GM23338 (cell line): Measurements from ENCODE around the gene OR2W3. TPM values are rescaled to one million over a fixed set of nuclear protein-coding genes. Genes with fewer than 3 reads are reported as not detected.

ENCODE experiments used
- ATAC-seq: fragments of 200-7000 bp; cut with Tn5 transposase; 3 replicates; pipeline ENCODE4 v1.9.1; 2020
- DNase-seq: peaks from one replicate; pipeline ENCODE4 v3.0.0-alpha.2; 2015; ENCODE audit warnings: low spot score
- H2AFZ ChIP-seq: fragments of 200-600 bp; sonication (generic); 2 replicates; pipeline ENCODE4 v1.8.0; 2016; ENCODE audit warnings: antibody characterized with exemption, mild to moderate bottlenecking, moderate library complexity
- H3F3A ChIP-seq: fragments of 200-600 bp; sonication (generic); replicated peaks from 2 replicates; pipeline ENCODE4 v1.8.0; 2017; ENCODE audit warnings: antibody characterized with exemption, mixed run types, low read depth
- H3K27ac ChIP-seq: fragments of 200-600 bp; sonication (generic); 2 replicates; pipeline ENCODE4 v1.6.1; 2016; ENCODE audit warnings: low read depth
- H3K27me3 ChIP-seq: fragments of 200-600 bp; sonication (generic); 2 replicates; pipeline ENCODE4 v1.8.0; 2016; ENCODE audit warnings: mild to moderate bottlenecking, mixed run types, moderate library complexity; ENCODE audit not compliant: insufficient read depth
- H3K36me3 ChIP-seq: fragments of 200-600 bp; sonication (generic); 2 replicates; pipeline ENCODE4 v1.8.0; 2016; ENCODE audit warnings: mild to moderate bottlenecking; ENCODE audit not compliant: insufficient read depth
- H3K4me1 ChIP-seq: fragments of 200-600 bp; sonication (generic); 2 replicates; pipeline ENCODE4 v1.8.0; 2016; ENCODE audit warnings: mild to moderate bottlenecking, moderate library complexity; ENCODE audit not compliant: insufficient read depth
- H3K4me2 ChIP-seq: fragments of 200-600 bp; sonication (generic); 2 replicates; pipeline ENCODE4 v1.7.1; 2017; ENCODE audit warnings: mixed run types
- H3K4me3 ChIP-seq: fragments of 200-600 bp; sonication (generic); 2 replicates; pipeline ENCODE4 v1.6.1; 2016; ENCODE audit warnings: mixed run types
- H3K79me2 ChIP-seq: fragments of 200-600 bp; sonication (generic); replicated peaks from 2 replicates; pipeline ENCODE4 v1.8.0; 2017; ENCODE audit warnings: mild to moderate bottlenecking; ENCODE audit not compliant: insufficient read depth
- H3K9me2 ChIP-seq: fragments of 200-600 bp; sonication (generic); 2 replicates; pipeline ENCODE4 v1.8.0; 2017; ENCODE audit not compliant: insufficient read depth
- H4K20me1 ChIP-seq: fragments of 200-600 bp; sonication (generic); replicated peaks from 2 replicates; pipeline ENCODE4 v1.8.0; 2017; ENCODE audit warnings: mild to moderate bottlenecking; ENCODE audit not compliant: insufficient read depth
- H3K27ac Mint-ChIP-seq: 2 replicates; pipeline ENCODE4 v1.8.0; 2020; ENCODE audit warnings: inconsistent platforms, mild to moderate bottlenecking, moderate library complexity, mixed read lengths
- H3K27me3 Mint-ChIP-seq: 3 replicates; pipeline ENCODE4 v1.8.0; 2022; ENCODE audit warnings: low read depth, mild to moderate bottlenecking, moderate library complexity, mixed read lengths, inconsistent platforms; ENCODE audit not compliant: insufficient read depth, poor library complexity
- H3K36me3 Mint-ChIP-seq: 3 replicates; pipeline ENCODE4 v1.8.0; 2021; ENCODE audit warnings: low read depth, mild to moderate bottlenecking, inconsistent platforms, moderate library complexity, mixed read lengths
- H3K4me1 Mint-ChIP-seq: 3 replicates; pipeline ENCODE4 v1.8.0; 2020; ENCODE audit warnings: mild to moderate bottlenecking, inconsistent platforms, mixed read lengths
- H3K4me3 Mint-ChIP-seq: 3 replicates; pipeline ENCODE4 v1.8.0; 2021; ENCODE audit warnings: moderate library complexity, mild to moderate bottlenecking, inconsistent platforms, mixed read lengths
- H3K9me3 Mint-ChIP-seq: 3 replicates; pipeline ENCODE4 v1.8.0; 2020; ENCODE audit warnings: moderate library complexity, mild to moderate bottlenecking, inconsistent platforms, mixed read lengths
- CREB1 ChIP-seq: fragments of 250-450 bp; sonication (Bioruptor Pico); IDR thresholded peaks from 2 replicates; pipeline ENCODE4 v1.5.0; 2020; ENCODE audit warnings: low read depth, mild to moderate bottlenecking, moderate library complexity
- CTCF ChIP-seq, 2 experiments: fragments of 200-600 bp in 1 of 2; sonication (generic) in 1 of 2; conservative IDR thresholded peaks; 2 replicates each; pipeline versions ENCODE4 v1.5.1 to v1.6.1; 2016 to 2017; ENCODE audit warnings: antibody characterized with exemption in 2 of 2, low read depth in 2 of 2, mild to moderate bottlenecking in 2 of 2, moderate library complexity in 1 of 2
- ETS1 ChIP-seq: IDR thresholded peaks from 2 replicates; pipeline ENCODE4 v1.6.1; 2016; ENCODE audit warnings: antibody characterized with exemption
- EZH2 ChIP-seq: fragments of 200-600 bp; sonication (generic); IDR thresholded peaks from one replicate; pipeline ENCODE4 v1.8.0; 2017; ENCODE audit warnings: antibody characterized with exemption, mild to moderate bottlenecking, low read depth; ENCODE audit not compliant: unreplicated experiment
- EZH2phosphoT487 ChIP-seq: fragments of 200-600 bp; sonication (generic); IDR thresholded peaks from one replicate; pipeline ENCODE4 v1.8.1; 2018; ENCODE audit warnings: antibody characterized with exemption; ENCODE audit not compliant: unreplicated experiment
- JUNB ChIP-seq: IDR thresholded peaks from one replicate; pipeline ENCODE4 v1.6.1; 2016; ENCODE audit warnings: antibody characterized with exemption; ENCODE audit not compliant: unreplicated experiment
- NANOG ChIP-seq: IDR thresholded peaks from 2 replicates; pipeline ENCODE4 v1.6.1; 2016; ENCODE audit warnings: antibody characterized with exemption, borderline replicate concordance
- POLR2AphosphoS5 ChIP-seq: IDR thresholded peaks from 2 replicates; pipeline ENCODE4 v1.6.1; 2016; ENCODE audit warnings: antibody characterized with exemption, low read depth
- STAT1 ChIP-seq: IDR thresholded peaks from one replicate; pipeline ENCODE4 v1.6.1; 2016; ENCODE audit warnings: antibody characterized with exemption; ENCODE audit not compliant: unreplicated experiment
- ZNF114 ChIP-seq: fragments of 250-450 bp; sonication (Bioruptor Pico); IDR thresholded peaks from 2 replicates; pipeline ENCODE4 v1.5.0; 2020; ENCODE audit warnings: mild to moderate bottlenecking, moderate library complexity
- ZNF331 ChIP-seq: fragments of 250-450 bp; sonication (Bioruptor Pico); IDR thresholded peaks from 2 replicates; pipeline ENCODE4 v1.5.0; 2020; ENCODE audit warnings: low read depth, mild to moderate bottlenecking, moderate library complexity
- ZNF462 ChIP-seq: fragments of 250-450 bp; sonication (Bioruptor Pico); IDR thresholded peaks from 2 replicates; pipeline ENCODE4 v1.5.0; 2020; ENCODE audit warnings: mild to moderate bottlenecking, moderate library complexity
- polyA plus RNA-seq: library from polyadenylated mRNA; unstranded; fragments of >200 nt; fragmentation: Nextera tagmentation; extraction: Ambion mirVana; gene quantifications from 2 replicates; pipeline ENCODE4 v1.2.1, GENCODE V29; 2016
- total RNA-seq: library from RNA; depleted of rRNA; stranded (reverse); fragments of >200 nt; shearing (Covaris generic); gene quantifications from 2 replicates; pipeline ENCODE4 v1.2.3, GENCODE V29; 2014

Gene OR2W3
- total and polyA plus RNA-seq, 2 experiments from 2014 or later: 0.45 TPM; not detected in 1

GRCh38 chr1:247905181-247905580, 9.8 kb downstream of the OR2W3 start:
- peaks cover 14% of the 10 kb centered on the region for H3K4me1 Mint-ChIP-seq
- no peak for ATAC-seq
- no peaks in the 10 kb centered on the region for H3K36me3 ChIP-seq

DNA sequence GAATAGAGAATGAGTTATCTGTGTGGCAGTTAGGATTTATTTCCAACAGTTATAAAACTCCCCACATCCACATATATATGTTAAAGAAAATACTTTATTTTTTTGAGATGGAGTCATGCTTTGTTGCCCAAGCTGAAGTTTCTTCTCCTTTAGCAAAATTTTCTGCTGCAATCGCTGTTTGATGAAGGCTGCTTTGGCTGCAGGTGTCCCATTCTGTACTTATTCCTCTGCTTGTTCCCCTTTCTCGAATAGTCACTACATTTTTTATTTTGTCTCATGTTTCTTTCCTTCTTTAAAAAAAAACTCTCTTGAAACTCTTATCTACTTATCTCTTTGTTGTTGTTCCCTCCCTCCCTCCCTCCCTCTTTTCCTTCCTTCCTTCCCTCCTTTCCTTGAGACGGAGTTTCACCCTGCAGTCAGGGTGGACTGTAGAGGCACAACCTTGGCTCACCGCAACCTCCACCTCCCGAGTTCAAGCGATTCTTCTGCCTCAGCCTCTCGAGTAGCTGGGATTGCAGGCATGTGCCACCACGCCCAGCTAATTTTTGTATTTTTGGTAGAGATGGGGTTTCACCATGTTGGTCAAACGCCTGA, 10.6 kb downstream of the OR2W3 start:
- peak overlapping the region; percentile 68 for H3K27ac ChIP-seq
- no peaks in the 10 kb centered on the region for H4K20me1 ChIP-seq
- DNase-seq: no peak
- H3K4me1 Mint-ChIP-seq: peaks cover 14% of the 10 kb centered on the region
- H3K27ac Mint-ChIP-seq: no peak overlapping the region
- H3K36me3 ChIP-seq: no peaks in the 10 kb centered on the region
- H3K9me3 Mint-ChIP-seq: peaks cover 90% of the 10 kb centered on the region
- H3K4me1 ChIP-seq: peaks cover 20% of the 10 kb centered on the region
- no peak overlapping the region for H3K4me2 ChIP-seq
- H3K36me3 Mint-ChIP-seq: peaks cover 51% of the 10 kb centered on the region
- ATAC-seq: no peak
- no peak overlapping the region for H3K4me3 Mint-ChIP-seq
- H3K27me3 Mint-ChIP-seq: peaks cover 3% of the 10 kb centered on the region
- no peak overlapping the region for H3K4me3 ChIP-seq
- no peak overlapping the region for H2AFZ ChIP-seq
- 0 out of 2 replicates have a peak, but pooled peaks cover 3% of the 10 kb centered on the region for H3F3A ChIP-seq
- H3K9me2 ChIP-seq: no peaks in the 10 kb centered on the region
- H3K79me2 ChIP-seq: no peaks in the 10 kb centered on the region
- no peaks in the 10 kb centered on the region for H3K27me3 ChIP-seq
- TF ChIP-seq ZNF114 (CRISPR knock-in tag) (no peak), STAT1 (no peak), POLR2AphosphoS5 (no peak), ETS1 (no peak), ZNF331 (no peak), JUNB (no peak), EZH2phosphoT487 (no peak), ZNF462 (CRISPR knock-in tag) (no peak), CTCF (conservative IDR thresholded peaks at IDR 0.05; ENCODE audit: low read depth in 2 of 2) (no peak), EZH2 (no peak), NANOG (no peak), CREB1 (CRISPR knock-in tag) (no peak)

More at GRCh38 chr1:247905181-247905580, 9.8 kb downstream of the OR2W3 start:
- no peaks in the 10 kb centered on the region for H3K27me3 ChIP-seq
- TF ChIP-seq ZNF331 (no peak), CREB1 (CRISPR knock-in tag) (no peak), EZH2phosphoT487 (no peak)
- H3K9me3 Mint-ChIP-seq: peaks cover 90% of the 10 kb centered on the region
- H3K27ac Mint-ChIP-seq: no peak overlapping the region
- no peaks in the 10 kb centered on the region for H4K20me1 ChIP-seq
- no peak for DNase-seq
- H3K79me2 ChIP-seq: no peaks in the 10 kb centered on the region
- H3K27me3 Mint-ChIP-seq: peaks cover 3% of the 10 kb centered on the region
- no peaks in the 10 kb centered on the region for H3K9me2 ChIP-seq
- no peak overlapping the region for H3K27ac ChIP-seq
- no peak overlapping the region for H3K4me3 ChIP-seq
- 0 out of 2 replicates have a peak, but pooled peaks cover 3% of the 10 kb centered on the region for H3F3A ChIP-seq
- H3K4me2 ChIP-seq: no peak overlapping the region
- H3K4me1 ChIP-seq: peaks cover 20% of the 10 kb centered on the region
- H2AFZ ChIP-seq: no peak overlapping the region
- H3K4me3 Mint-ChIP-seq: no peak overlapping the region
- peaks cover 51% of the 10 kb centered on the region for H3K36me3 Mint-ChIP-seq
